HG02943 (cell line): ENCODE data around the gene IFITM5.

Experiments
- ATAC-seq: cut with Tn5 transposase; IDR thresholded peaks from one replicate; pipeline ENCODE4 v1.9.1; 2021; ENCODE audit warnings: mild to moderate bottlenecking, low read depth, moderate library complexity; ENCODE audit not compliant: unreplicated experiment

Gene IFITM5

DNA sequence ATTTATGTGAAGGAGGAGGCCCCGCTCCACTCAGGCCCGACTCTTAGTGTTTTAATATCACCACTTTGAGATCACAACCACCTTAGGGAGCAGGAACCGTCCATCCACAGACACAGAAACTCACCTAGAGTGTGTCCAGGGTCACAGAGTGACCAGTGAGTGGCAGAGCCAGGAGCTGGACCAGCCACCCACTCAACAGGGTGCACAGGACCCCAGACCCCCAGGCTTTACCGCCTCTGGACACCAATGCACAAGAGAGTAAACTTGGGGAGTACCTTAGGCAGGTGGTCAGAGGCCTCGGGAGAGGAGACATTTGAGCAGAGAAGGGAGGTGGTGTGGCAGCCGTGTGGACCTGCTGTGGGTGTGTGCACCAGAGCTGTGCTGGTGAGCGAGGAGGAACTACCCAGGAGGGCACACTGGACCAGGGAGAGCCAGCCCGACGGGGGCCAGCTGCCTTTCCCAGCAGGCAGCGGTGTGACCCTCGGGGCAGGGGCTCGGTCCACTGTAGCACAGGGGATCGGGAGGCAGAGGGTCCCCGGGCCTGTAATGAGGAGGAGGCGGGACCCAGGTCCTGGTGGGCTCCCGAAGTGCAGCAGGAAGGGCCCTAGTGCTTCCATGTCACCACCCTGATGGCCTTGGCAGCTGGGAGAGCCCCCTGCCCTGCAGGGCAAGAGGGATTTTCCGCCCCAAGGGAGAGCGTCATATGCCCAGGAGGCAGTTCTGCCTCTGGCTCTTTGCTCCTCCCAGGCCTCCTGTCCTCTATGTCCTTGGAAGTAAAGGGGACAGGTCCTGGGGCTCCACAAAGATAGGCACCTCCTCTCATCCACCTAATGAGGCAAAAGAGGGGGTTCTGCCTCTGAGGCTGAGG is 28.6 kb downstream of the IFITM5 start:
- no peak for ATAC-seq

- ATAC-seq, result peak; percentile 60
These were observed 30.0 kb downstream of the IFITM5 start for GRCh38 chr11:269146-269890.

GRCh38 chr11:268716-269145 is 30.6 kb downstream of the IFITM5 start:
- ATAC-seq, result peak; percentile 51

- ATAC-seq, result no peak
These were observed 31.8 kb downstream of the IFITM5 start for GRCh38 chr11:267491-267994.

DNA sequence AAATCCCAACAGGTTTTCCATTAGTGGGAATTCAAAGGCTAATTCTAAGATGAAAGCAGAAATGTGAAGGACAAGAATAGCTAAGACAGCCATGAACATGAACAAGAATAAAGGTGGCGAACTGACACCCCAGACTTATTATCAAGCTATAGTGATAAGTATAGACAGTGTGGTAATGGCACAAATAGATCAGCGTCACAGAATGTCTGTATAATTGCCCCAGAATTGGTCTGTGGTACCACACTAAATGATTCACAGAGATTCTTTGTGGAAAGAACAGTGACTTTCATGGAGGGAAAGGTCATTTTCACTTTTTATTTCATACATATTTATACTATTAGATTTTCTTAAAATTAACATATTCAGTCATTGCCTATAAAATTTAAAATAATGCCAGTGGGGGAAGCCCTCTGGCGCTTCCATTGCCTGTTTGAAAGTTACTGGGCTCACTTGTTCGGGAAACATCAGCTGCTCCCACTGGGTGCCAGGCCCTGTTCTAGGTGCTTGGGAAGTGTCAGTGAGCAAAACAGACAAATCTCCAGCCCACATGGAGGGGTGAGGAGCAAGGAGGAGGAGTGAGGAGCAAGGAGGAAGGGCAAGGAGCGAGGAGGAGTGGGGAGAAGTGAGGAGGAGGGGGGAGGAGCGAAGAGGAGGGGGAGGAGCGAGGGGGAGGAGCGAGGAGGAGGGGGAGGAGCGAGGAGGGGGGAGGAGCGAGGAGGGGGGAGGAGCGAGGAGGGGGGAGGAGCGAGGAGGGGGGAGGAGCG is 32.5 kb downstream of the IFITM5 start:
- ATAC-seq, result no peak

DNA sequence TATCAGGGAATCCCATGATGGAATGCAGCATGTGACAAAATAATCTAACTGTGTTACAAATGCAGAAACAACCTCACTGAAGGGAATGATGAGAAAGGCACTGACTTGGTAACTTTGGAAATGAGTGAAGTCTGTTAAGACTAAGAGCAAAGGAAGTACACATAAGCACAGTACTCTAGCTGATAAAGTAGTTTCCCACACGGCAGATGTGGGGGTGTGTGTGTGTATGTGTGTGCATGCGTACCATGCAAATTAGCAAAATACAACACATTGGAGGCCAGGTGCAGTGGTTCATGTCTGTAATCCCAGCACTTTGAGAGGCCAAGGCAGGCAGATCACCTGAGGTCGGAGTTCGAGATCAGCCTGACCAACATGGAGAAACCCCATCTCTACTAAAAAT is 37.7 kb downstream of the IFITM5 start:
- ATAC-seq, result no peak

DNA sequence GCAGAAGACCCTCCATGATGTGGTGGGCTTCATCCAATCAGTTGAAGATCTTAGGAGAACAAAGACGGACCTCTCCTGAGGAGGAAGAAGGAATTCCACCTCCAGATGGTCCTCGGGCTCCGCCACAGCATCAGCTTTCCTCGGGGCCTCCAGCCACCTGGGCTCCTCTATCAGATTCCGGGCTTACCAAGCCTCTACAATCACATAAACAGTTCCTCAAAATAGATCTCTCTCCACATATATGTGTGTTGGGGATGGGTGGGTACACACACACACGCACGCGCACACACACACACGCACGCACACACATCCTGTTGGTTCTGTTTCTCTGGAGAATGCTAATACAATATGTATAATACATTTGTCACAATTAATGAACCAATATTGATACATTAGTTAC is 39.9 kb downstream of the IFITM5 start:
- ATAC-seq, result no peak

- no peak for ATAC-seq
These were observed 41.4 kb downstream of the IFITM5 start for GRCh38 chr11:257766-258493.

- no peak for ATAC-seq
These were observed 42.2 kb downstream of the IFITM5 start for GRCh38 chr11:256952-257737.

GRCh38 chr11:255816-256215 is 43.5 kb downstream of the IFITM5 start:
- ATAC-seq, result no peak

- ATAC-seq, result no peak
These were observed 44.1 kb downstream of the IFITM5 start for GRCh38 chr11:255176-255575.

GRCh38 chr11:253886-254270 is 45.4 kb downstream of the IFITM5 start:
- no peak for ATAC-seq

- no peak for ATAC-seq
These were observed 46.0 kb downstream of the IFITM5 start for GRCh38 chr11:253160-253885.

DNA sequence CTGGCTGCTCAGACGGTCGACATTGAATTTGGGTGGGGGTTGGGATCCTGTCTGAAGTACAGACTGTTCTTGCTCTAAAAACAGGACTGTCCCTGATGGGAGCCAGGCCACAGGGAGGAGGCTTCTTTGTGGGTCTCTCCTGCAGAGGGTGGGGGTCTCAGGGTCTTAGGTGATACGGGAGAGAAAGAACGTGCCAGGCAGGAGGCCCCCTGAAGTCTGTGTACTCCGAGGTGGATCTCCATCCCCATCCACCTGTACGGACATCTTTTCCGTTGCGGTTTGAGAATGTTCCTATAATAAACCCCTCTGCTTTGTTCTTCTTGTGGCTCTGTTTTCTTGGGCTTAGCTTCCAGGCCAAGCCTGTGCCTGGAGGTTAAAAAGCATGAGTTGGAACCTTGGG is 46.7 kb downstream of the IFITM5 start:
- ATAC-seq, result no peak

- no peak for ATAC-seq
These were observed 47.8 kb downstream of the IFITM5 start for GRCh38 chr11:251550-251949.

DNA sequence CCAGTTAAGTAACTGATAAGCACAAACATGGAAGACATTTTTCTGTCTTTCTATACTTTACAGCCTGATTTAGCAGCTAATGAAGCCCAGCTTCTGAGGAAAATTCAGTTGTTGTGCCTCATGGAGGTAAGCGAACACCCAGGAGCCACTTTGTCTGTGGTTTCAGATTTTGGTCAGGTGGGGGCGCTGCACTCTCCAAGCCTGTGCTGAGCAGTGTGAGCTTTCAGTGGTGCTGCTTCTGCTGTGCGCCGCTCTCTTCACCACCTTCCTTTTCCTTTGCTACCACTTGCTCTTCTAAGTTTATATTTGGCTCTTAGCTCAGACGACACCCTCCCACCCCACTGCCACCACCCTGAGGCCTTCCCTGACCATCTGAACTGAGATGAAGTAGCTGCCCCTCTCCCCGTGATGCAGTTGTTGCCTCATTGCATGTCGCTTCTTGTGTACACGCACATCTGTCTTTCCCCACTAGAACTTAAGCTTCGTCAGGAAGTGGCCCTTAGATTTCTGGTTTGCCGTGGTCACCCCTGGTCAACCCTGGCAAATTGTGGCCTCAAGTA is 48.5 kb downstream of the IFITM5 start:
- ATAC-seq, result no peak

- no peak for ATAC-seq
These were observed 49.1 kb downstream of the IFITM5 start for GRCh38 chr11:250274-250673.

- ATAC-seq, result no peak
These were observed 50.3 kb downstream of the IFITM5 start for GRCh38 chr11:249062-249461.
